Femur (tissue), 1 donor: Measurements from ENCODE around the gene RXFP1.

Source experiments
- DNase-seq: peaks from one replicate; pipeline ENCODE4 v3.0.0-alpha.2; 2017

The RXFP1 gene

GRCh38 chr4:158676076-158676475, 154.4 kb downstream of the RXFP1 start:
- DNase-seq, result no peak

- DNase-seq, result no peak
These were observed 157.1 kb downstream of the RXFP1 start for GRCh38 chr4:158678767-158679166.

GRCh38 chr4:158681629-158682028, 159.9 kb downstream of the RXFP1 start:
- no peak for DNase-seq

GRCh38 chr4:158682066-158682465, 160.4 kb downstream of the RXFP1 start:
- no peak for DNase-seq

- no peak for DNase-seq
These were observed 167.1 kb downstream of the RXFP1 start for GRCh38 chr4:158688813-158689212.
